ENCODE data around the gene CCDC197. TPM values are rescaled to one million over a fixed set of nuclear protein-coding genes. Genes with fewer than 3 reads are reported as not detected.

CCDC197 gene
- total and polyA plus RNA-seq, 9 of the 15 experiments (the other 6 are each of a cell fraction or from before 2014, with no cell fraction given), result not detected

GRCh38 chr14:94008234-94008633 is 11.1 kb downstream of the CCDC197 start:
- no peak for ATAC-seq
- Histone ChIP-seq H3K79me2 (ENCODE audit: control insufficient read depth, insufficient read depth, low read length) (no peaks in the 10 kb centered on the region), H3K27ac (ENCODE audit: extremely low read depth, low read depth, low read length) (no peak overlapping the region), H3K9me1 (ENCODE audit: control insufficient read depth, insufficient read depth, low read length) (no peaks in the 10 kb centered on the region), H3K9me3 (replicated peaks; ENCODE audit: control insufficient read depth, insufficient read depth, low read depth, low read length) (no peaks in the 10 kb centered on the region), H3K4me3 (no peak overlapping the region), H2AFZ (ENCODE audit: low read depth, low read length) (no peak overlapping the region), H3K9ac (ENCODE audit: insufficient read depth in 1 of 2, low read depth in 2 of 2, low read length in 2 of 2) (no peak overlapping the region), H3K27me3 (ENCODE audit: control insufficient read depth in 2 of 2, insufficient read depth in 2 of 2, low read length in 2 of 2) (peaks cover 2 to 8% of the 10 kb centered on the region in 2 experiments; a peak in 4 of 5 replicates), H3K36me3 (ENCODE audit: control insufficient read depth, insufficient read depth, low read length) (no peaks in the 10 kb centered on the region), H3K4me2 (ENCODE audit: insufficient read depth, low read length) (no peak overlapping the region), H3K4me1 (replicated peaks in 1 of 2; ENCODE audit: control insufficient read depth in 2 of 2, insufficient read depth in 2 of 2, low read length in 2 of 2) (no peaks in the 10 kb centered on the region), H4K20me1 (replicated peaks; ENCODE audit: control insufficient read depth, insufficient read depth, low read length) (no peaks in the 10 kb centered on the region; the same call in 1 of the 2 replicates)
- in situ Hi-C loops (cut with MboI) (no loop called here), intact Hi-C loops (cut with micrococcal nuclease) (no loop called here)
- FAIRE-seq, result no peak
- DNase-seq (ENCODE audit: extremely low read depth in 1 of 4, low spot score in 3 of 4), result no peak
- ChIA-PET CTCF (ENCODE audit: low intra/inter-chr PET ratio) (no interaction called here), POLR2A (no interaction called here)
- 6% methylated on average over 3 of the region's 3 CpGs for WGBS (ENCODE audit: insufficient coverage, low coverage, missing lambda C conversion rate)
- peak; percentile 50 for TF ChIP-seq ZFP36 (IDR thresholded peaks at IDR 0.05; ENCODE audit: low read depth, low read length, partially characterized antibody)
- TF ChIP-seq HOMEZ (CRISPR knock-in tag; IDR thresholded peaks at IDR 0.05), result no peak
- TF ChIP-seq RBM25 (IDR thresholded peaks at IDR 0.05; ENCODE audit: low read depth, low read length, severe bottlenecking), result peak; percentile 17
- BruUV-seq (replicated peaks), result no TSS peak

- no peaks in the 10 kb centered on the region for H3K4me1 ChIP-seq (replicated peaks in 1 of 2; ENCODE audit: control insufficient read depth in 2 of 2, insufficient read depth in 2 of 2, low read length in 2 of 2)
- FAIRE-seq, result no peak
- no TSS peak for BruUV-seq (replicated peaks)
- ChIA-PET CTCF (ENCODE audit: low intra/inter-chr PET ratio) (interaction anchor here (0.8 kb wide), 1 partner anchor 118 kb away, joined by 3 read pairs; no protein-coding TSS in a partner anchor), POLR2A (interaction anchor here (0.7 kb wide), 1 partner anchor 74 kb away, joined by 3 read pairs; no protein-coding TSS in a partner anchor)
- no peak overlapping the region for H3K4me2 ChIP-seq (ENCODE audit: insufficient read depth, low read length)
- no peak for ATAC-seq
- DNase-seq (ENCODE audit: extremely low read depth in 1 of 4, low spot score in 3 of 4), result no peak
- no peaks in the 10 kb centered on the region for H3K9me3 ChIP-seq (replicated peaks; ENCODE audit: control insufficient read depth, insufficient read depth, low read depth, low read length)
- no peaks in the 10 kb centered on the region for H3K36me3 ChIP-seq (ENCODE audit: control insufficient read depth, insufficient read depth, low read length)
- intact Hi-C loops (cut with micrococcal nuclease) (no loop called here), in situ Hi-C loops (cut with MboI) (no loop called here)
- no peak overlapping the region for H3K27ac ChIP-seq (ENCODE audit: extremely low read depth, low read depth, low read length)
- peaks cover 2 to 8% of the 10 kb centered on the region in 2 experiments; a peak in 4 of 5 replicates for H3K27me3 ChIP-seq (ENCODE audit: control insufficient read depth in 2 of 2, insufficient read depth in 2 of 2, low read length in 2 of 2)
- H3K4me3 ChIP-seq, result no peak overlapping the region
- no peak overlapping the region for H2AFZ ChIP-seq (ENCODE audit: low read depth, low read length)
- H3K9ac ChIP-seq (ENCODE audit: insufficient read depth in 1 of 2, low read depth in 2 of 2, low read length in 2 of 2), result no peak overlapping the region
- 3% methylated on average over 4 of the region's 4 CpGs for WGBS (ENCODE audit: insufficient coverage, low coverage, missing lambda C conversion rate)
- H3K9me1 ChIP-seq (ENCODE audit: control insufficient read depth, insufficient read depth, low read length), result no peaks in the 10 kb centered on the region
- H3K79me2 ChIP-seq (ENCODE audit: control insufficient read depth, insufficient read depth, low read length), result no peaks in the 10 kb centered on the region
- no peaks in the 10 kb centered on the region; the same call in 1 of the 2 replicates for H4K20me1 ChIP-seq (replicated peaks; ENCODE audit: control insufficient read depth, insufficient read depth, low read length)
- no peak for TF ChIP-seq NFATC3 (IDR thresholded peaks at IDR 0.05)
- TF ChIP-seq RBM34 (IDR thresholded peaks at IDR 0.05; ENCODE audit: borderline replicate concordance, insufficient read depth, low read length), result no peak
- TF ChIP-seq HNRNPLL (IDR thresholded peaks at IDR 0.05; ENCODE audit: low read depth, low read length, poor library complexity, severe bottlenecking), result no peak
- TF ChIP-seq ZNF79 (CRISPR knock-in tag; IDR thresholded peaks at IDR 0.05; ENCODE audit: low read depth), result no peak
- 0 out of 2 replicates have a peak, but pooled peaks have one; percentile 29 for TF ChIP-seq ZNF316 (IDR thresholded peaks at IDR 0.05)
- no peak for TF ChIP-seq ZNF239 (CRISPR knock-in tag; IDR thresholded peaks at IDR 0.05)
- TF ChIP-seq ZNF311 (CRISPR knock-in tag; IDR thresholded peaks at IDR 0.05), result no peak
- TF ChIP-seq MCM3 (IDR thresholded peaks at IDR 0.05), result no peak
- no peak for TF ChIP-seq HBP1 (CRISPR knock-in tag; IDR thresholded peaks at IDR 0.05)
- TF ChIP-seq HMGN3 (IDR thresholded peaks at IDR 0.05; ENCODE audit: borderline replicate concordance, extremely low read depth, insufficient read length, low read depth, low read length), result no peak
Observed at GRCh38 chr14:94009767-94010166, 12.7 kb downstream of the CCDC197 start.
